ENCODE measurements around the gene ATG101.
A peak's percentile ranks its signal among the peaks of the same experiment; 100 is the strongest.

The ATG101 gene

GRCh38 chr12:52069327-52070184 is at the start of gene ATG101:
Gene ATG101 (plus strand): TSS chr12:52069978. CDS start chr12:52073651, 3,673 bp downstream.
- DNase-seq = peak; percentile 83

- DNase-seq = peak; percentile 65
These were observed 49.0 kb upstream of the ATG101 start for GRCh38 chr12:52020539-52021336.

GRCh38 chr12:52022841-52023181 is 47.0 kb upstream of the ATG101 start:
- no peak for DNase-seq

- DNase-seq = peak; percentile 91
These were observed 46.4 kb upstream of the ATG101 start for GRCh38 chr12:52023182-52023975.

- no peak for DNase-seq
These were observed 45.6 kb upstream of the ATG101 start for GRCh38 chr12:52023976-52024688.

- no peak for DNase-seq
These were observed 44.9 kb upstream of the ATG101 start for GRCh38 chr12:52024845-52025230.

GRCh38 chr12:52026263-52026662 is 43.5 kb upstream of the ATG101 start:
- DNase-seq = no peak

- no peak for DNase-seq
These were observed 42.5 kb upstream of the ATG101 start for GRCh38 chr12:52027085-52027843.

- no peak for DNase-seq
These were observed 40.1 kb upstream of the ATG101 start for GRCh38 chr12:52029685-52030084.

GRCh38 chr12:52032446-52032803 is 37.4 kb upstream of the ATG101 start:
- no peak for DNase-seq

GRCh38 chr12:52032804-52033445 is 36.9 kb upstream of the ATG101 start:
- peak; percentile 82 for DNase-seq

- DNase-seq = no peak
These were observed 36.2 kb upstream of the ATG101 start for GRCh38 chr12:52033446-52034140.

- DNase-seq = no peak
These were observed 34.6 kb upstream of the ATG101 start for GRCh38 chr12:52035190-52035589.

GRCh38 chr12:52035926-52036325 is 33.9 kb upstream of the ATG101 start:
- no peak for DNase-seq

- peak; percentile 76 for DNase-seq
These were observed 33.1 kb upstream of the ATG101 start for GRCh38 chr12:52036587-52037171.

GRCh38 chr12:52037248-52037861 is 32.4 kb upstream of the ATG101 start:
- no peak for DNase-seq

GRCh38 chr12:52038447-52038846 is 31.3 kb upstream of the ATG101 start:
- no peak for DNase-seq

- no peak for DNase-seq
These were observed 28.7 kb upstream of the ATG101 start for GRCh38 chr12:52041035-52041434.

- peak; percentile 59 for DNase-seq
These were observed 28.1 kb upstream of the ATG101 start for GRCh38 chr12:52041695-52042123.
